Vagina (tissue), 2 donors: Measurements from ENCODE around the gene AREG. TPM values are rescaled to one million over a fixed set of nuclear protein-coding genes. Genes with fewer than 3 reads are reported as not detected.

ENCODE experiments used
- DNase-seq, 2 donors: peaks; one replicate each; pipeline ENCODE4 v3.0.0-alpha.2; 2017; ENCODE audit errors: extremely low spot score in 2 of 2
- H3K27ac ChIP-seq: fragments of 200-600 bp; sonication (generic); one replicate; pipeline ENCODE4 v1.5.1; 2019
- H3K27me3 ChIP-seq: fragments of 200-600 bp; sonication (generic); one replicate; pipeline ENCODE4 v1.5.1; 2019
- H3K36me3 ChIP-seq, 2 donors: fragments of 200-600 bp; sonication (generic); one replicate each; pipeline ENCODE4 v1.5.1; 2017 to 2019
- H3K4me1 ChIP-seq: fragments of 200-600 bp; sonication (generic); one replicate; pipeline ENCODE4 v1.5.1; 2019
- H3K4me3 ChIP-seq, 2 donors: fragments of 200-600 bp; sonication (generic); 1 replicate in 1 of 2; 2 replicates in 1 of 2; pipeline ENCODE4 v1.5.1; 2016 to 2019
- H3K9me3 ChIP-seq: fragments of 200-600 bp; sonication (generic); one replicate; pipeline ENCODE4 v1.5.1; 2019
- POLR2A ChIP-seq, 2 donors: fragments of 450-650 bp; IDR thresholded peaks; one replicate each; pipeline ENCODE4 v1.6.1; 2017; ENCODE audit warnings: antibody characterized with exemption in 2 of 2, mild to moderate bottlenecking in 2 of 2, moderate library complexity in 2 of 2
- POLR2AphosphoS5 ChIP-seq, 2 donors: sonication (generic); formaldehyde crosslinking; IDR thresholded peaks; one replicate each; pipeline ENCODE4 v1.9.0; 2017; ENCODE audit warnings: antibody characterized with exemption in 2 of 2, mild to moderate bottlenecking in 2 of 2, low read depth in 1 of 2; ENCODE audit not compliant: insufficient read depth in 1 of 2
- intact Hi-C: fragments of 100-400 bp; cut with DNase I; formaldehyde crosslinking; loops from one replicate; pipeline ENCODE4 v1.15.1; 2023
- total RNA-seq: library from RNA; depleted of rRNA; stranded (reverse); fragments of >200 nt; gene quantifications from one replicate; pipeline ENCODE4 v1.2.3, GENCODE V29; 2016
- TF ChIP-seq, protein P1 (sequence below), 3 experiments: fragments of 450-650 bp in 2 of 3; fragments of 200-600 bp in 1 of 3; sonication (generic) in 1 of 3; IDR thresholded peaks; one replicate each; pipeline ENCODE4 v1.5.1; 2017 to 2019; ENCODE audit warnings: antibody characterized with exemption in 3 of 3, mild to moderate bottlenecking in 2 of 3, moderate library complexity in 2 of 3

Gene AREG
- total RNA-seq, 1 donor from 2014 or later = 16.9 TPM

DNA sequence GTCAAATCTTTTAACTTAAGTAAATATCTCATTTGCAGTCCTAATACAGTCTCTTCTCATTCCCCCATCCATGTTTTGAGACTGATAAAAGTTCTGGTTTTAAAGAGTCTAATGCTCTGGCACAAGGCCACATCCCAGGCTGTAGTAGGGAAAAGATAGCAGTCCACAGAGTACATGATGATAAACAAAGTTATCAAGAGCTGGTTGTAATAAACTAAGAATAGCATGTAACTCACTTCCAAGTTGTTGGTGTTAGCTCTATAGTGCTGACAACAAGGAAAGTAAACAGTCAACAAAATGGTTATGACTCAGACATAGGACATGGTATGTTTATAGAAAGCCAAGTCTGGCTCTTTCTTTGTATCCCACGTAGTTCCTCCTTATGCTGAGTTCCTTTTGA is 21.8 kb upstream of the AREG start:
- TF ChIP-seq, protein P1, sequence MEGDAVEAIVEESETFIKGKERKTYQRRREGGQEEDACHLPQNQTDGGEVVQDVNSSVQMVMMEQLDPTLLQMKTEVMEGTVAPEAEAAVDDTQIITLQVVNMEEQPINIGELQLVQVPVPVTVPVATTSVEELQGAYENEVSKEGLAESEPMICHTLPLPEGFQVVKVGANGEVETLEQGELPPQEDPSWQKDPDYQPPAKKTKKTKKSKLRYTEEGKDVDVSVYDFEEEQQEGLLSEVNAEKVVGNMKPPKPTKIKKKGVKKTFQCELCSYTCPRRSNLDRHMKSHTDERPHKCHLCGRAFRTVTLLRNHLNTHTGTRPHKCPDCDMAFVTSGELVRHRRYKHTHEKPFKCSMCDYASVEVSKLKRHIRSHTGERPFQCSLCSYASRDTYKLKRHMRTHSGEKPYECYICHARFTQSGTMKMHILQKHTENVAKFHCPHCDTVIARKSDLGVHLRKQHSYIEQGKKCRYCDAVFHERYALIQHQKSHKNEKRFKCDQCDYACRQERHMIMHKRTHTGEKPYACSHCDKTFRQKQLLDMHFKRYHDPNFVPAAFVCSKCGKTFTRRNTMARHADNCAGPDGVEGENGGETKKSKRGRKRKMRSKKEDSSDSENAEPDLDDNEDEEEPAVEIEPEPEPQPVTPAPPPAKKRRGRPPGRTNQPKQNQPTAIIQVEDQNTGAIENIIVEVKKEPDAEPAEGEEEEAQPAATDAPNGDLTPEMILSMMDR (IDR thresholded peaks at IDR 0.05) = no peak
- TF ChIP-seq POLR2A (IDR thresholded peaks at IDR 0.05) = no peak
- no peak for TF ChIP-seq POLR2AphosphoS5 (IDR thresholded peaks at IDR 0.05; ENCODE audit: insufficient read depth in 1 of 2, low read depth in 1 of 2)
- H3K36me3 ChIP-seq = no peaks in the 10 kb centered on the region

DNA sequence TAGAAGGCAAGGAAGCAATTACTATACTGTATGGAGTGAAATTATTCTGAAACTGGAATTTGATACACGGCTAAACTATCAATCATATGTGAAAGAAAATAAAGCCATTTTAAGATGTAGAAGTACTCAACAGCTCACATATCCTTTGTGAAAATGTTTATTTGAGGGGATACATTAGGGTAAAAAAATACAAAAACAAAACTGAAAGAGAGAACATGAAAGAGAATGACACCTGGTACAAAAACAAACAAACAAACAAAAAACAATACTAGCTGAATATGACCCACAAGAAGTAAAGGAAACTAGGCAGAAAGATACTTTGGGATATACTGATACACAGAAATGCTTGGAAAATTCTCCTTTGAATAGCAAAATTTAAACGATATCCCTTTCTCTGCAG is 20.8 kb upstream of the AREG start:
- no peak overlapping the region for H3K27ac ChIP-seq
- no peak overlapping the region for H3K4me3 ChIP-seq
- DNase-seq = no peak
- no peaks in the 10 kb centered on the region for H3K9me3 ChIP-seq
- no peaks in the 10 kb centered on the region for H3K36me3 ChIP-seq
- no peaks in the 10 kb centered on the region for H3K27me3 ChIP-seq
- TF ChIP-seq POLR2A (IDR thresholded peaks at IDR 0.05) (no peak), POLR2AphosphoS5 (IDR thresholded peaks at IDR 0.05; ENCODE audit: insufficient read depth in 1 of 2, low read depth in 1 of 2) (no peak)
- TF ChIP-seq, protein P1 (IDR thresholded peaks at IDR 0.05) = no peak
- intact Hi-C loops = no loop called here
- H3K4me1 ChIP-seq = no peaks in the 10 kb centered on the region

More for the DNA sequence above, 21.8 kb upstream of the AREG start:
- Histone ChIP-seq H3K27me3 (no peaks in the 10 kb centered on the region), H3K27ac (no peak overlapping the region), H3K9me3 (no peaks in the 10 kb centered on the region), H3K4me1 (no peaks in the 10 kb centered on the region), H3K4me3 (no peak overlapping the region)
- no peak for DNase-seq
- intact Hi-C loops = no loop called here

DNA sequence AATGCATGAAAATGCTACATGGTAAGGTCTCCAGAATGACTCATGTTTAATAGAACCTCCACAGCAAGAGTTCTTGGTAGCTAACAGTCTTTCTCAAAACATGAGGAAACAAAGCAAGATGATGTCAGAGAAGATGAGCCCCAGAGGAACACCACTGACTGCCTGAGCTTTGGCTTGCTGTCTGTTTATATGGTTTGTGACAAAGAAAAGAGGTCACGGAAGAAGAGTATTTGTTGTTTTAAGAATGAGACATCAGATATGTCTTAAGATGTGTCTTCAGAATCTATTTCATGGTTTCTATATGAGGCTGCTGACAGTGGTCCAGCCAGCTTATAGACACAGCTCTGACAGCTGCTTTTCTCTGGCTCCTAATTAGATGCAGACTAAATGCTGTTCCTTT is 18.8 kb upstream of the AREG start:
- H3K36me3 ChIP-seq = no peaks in the 10 kb centered on the region
- H3K27me3 ChIP-seq = no peaks in the 10 kb centered on the region
- TF ChIP-seq, protein P1 (IDR thresholded peaks at IDR 0.05) = no peak
- TF ChIP-seq POLR2AphosphoS5 (IDR thresholded peaks at IDR 0.05; ENCODE audit: insufficient read depth in 1 of 2, low read depth in 1 of 2) = no peak
- TF ChIP-seq POLR2A (IDR thresholded peaks at IDR 0.05) = no peak
- no peak for DNase-seq
- intact Hi-C loops = no loop called here
- no peak overlapping the region for H3K27ac ChIP-seq
- no peak overlapping the region for H3K4me3 ChIP-seq
- no peaks in the 10 kb centered on the region for H3K9me3 ChIP-seq
- no peaks in the 10 kb centered on the region for H3K4me1 ChIP-seq

DNA sequence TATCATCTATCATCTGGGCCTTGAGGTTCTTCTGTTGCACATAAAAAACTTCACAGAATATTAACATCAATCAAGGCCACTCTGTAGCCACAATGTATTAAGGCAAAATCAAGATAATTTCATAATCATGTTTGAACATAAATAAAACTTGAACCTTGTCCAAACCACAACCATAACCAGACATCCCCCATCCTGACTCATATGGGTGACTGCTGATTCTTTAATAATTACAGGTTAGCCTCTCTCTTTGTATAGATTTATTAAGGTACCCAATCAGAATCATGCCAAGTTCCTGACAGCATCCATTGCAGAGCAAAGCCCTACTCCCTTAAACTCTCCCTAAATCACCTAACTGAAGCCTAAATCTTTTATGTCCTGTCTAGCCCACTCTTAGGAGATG is 16.7 kb upstream of the AREG start:
- intact Hi-C loops = no loop called here
- no peaks in the 10 kb centered on the region for H3K4me1 ChIP-seq
- no peaks in the 10 kb centered on the region for H3K36me3 ChIP-seq

DNA sequence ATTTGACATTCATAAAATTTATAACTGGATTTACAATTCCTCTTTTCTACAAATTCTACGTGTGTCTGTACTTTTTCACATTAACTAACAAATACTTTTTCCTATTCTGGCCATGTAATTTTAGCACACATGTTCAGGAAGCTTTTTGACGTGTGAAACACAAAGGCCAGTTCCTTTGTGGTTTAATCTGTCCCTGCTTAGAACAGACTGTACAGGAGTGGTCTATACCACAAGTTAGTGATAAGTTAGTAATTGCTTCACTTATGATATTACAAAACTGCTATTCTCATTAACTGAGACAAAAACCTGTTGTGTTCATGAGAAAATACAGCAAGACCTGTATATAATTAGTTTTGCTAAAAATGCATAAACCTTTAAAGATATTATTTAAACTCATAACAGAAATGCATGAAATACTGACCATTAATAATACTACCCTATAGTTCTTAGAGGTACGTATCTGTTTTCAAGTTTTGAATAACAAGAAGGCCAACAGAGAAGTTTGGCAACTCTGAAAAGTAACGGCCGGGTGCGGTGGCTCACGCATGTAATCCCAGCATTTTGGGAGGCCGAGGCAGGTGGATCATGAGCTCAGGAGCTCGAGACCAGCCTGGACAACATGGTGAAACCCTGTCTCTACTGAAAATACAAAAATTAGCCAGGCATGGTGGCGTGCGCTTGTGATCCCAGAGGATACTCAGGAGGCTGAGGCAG is 13.7 kb upstream of the AREG start:
- no peaks in the 10 kb centered on the region for H3K9me3 ChIP-seq
- H3K27me3 ChIP-seq = no peaks in the 10 kb centered on the region
- intact Hi-C loops = no loop called here
- DNase-seq = no peak
- no peak overlapping the region for H3K27ac ChIP-seq
- H3K36me3 ChIP-seq = no peaks in the 10 kb centered on the region
- TF ChIP-seq POLR2AphosphoS5 (IDR thresholded peaks at IDR 0.05; ENCODE audit: insufficient read depth in 1 of 2, low read depth in 1 of 2) (peak in 1 of 2 donors; percentile 44), POLR2A (IDR thresholded peaks at IDR 0.05) (no peak)
- H3K4me3 ChIP-seq = no peak overlapping the region
- H3K4me1 ChIP-seq = no peaks in the 10 kb centered on the region

More for the DNA sequence above, 16.7 kb upstream of the AREG start:
- Histone ChIP-seq H3K27me3 (no peaks in the 10 kb centered on the region), H3K27ac (no peak overlapping the region), H3K4me3 (no peak overlapping the region), H3K9me3 (no peaks in the 10 kb centered on the region)
- DNase-seq = no peak
- TF ChIP-seq POLR2AphosphoS5 (IDR thresholded peaks at IDR 0.05; ENCODE audit: insufficient read depth in 1 of 2, low read depth in 1 of 2) (no peak), POLR2A (IDR thresholded peaks at IDR 0.05) (no peak)
- TF ChIP-seq, protein P1 (IDR thresholded peaks at IDR 0.05) = no peak
